Transverse colon (tissue), 3 donors: ENCODE measurements around the gene RXFP2.

ENCODE experiments used
- POLR2A ChIP-seq: fragments of 450-650 bp; IDR thresholded peaks from one replicate; pipeline ENCODE4 v1.6.1; 2016; ENCODE audit warnings: antibody characterized with exemption, mild to moderate bottlenecking, moderate library complexity
- TF ChIP-seq, protein P1 (sequence below), 5 experiments: fragments of 200-600 bp in 3 of 5; fragments of 450-650 bp in 2 of 5; sonication (generic) in 3 of 5; IDR thresholded peaks; 1 replicate in 2 of 5; 2 replicates in 3 of 5; pipeline ENCODE4 v1.5.1; 2016 to 2017; ENCODE audit warnings: antibody characterized with exemption in 5 of 5, inconsistent platforms in 3 of 5, mild to moderate bottlenecking in 2 of 5, moderate library complexity in 1 of 5

DNA sequence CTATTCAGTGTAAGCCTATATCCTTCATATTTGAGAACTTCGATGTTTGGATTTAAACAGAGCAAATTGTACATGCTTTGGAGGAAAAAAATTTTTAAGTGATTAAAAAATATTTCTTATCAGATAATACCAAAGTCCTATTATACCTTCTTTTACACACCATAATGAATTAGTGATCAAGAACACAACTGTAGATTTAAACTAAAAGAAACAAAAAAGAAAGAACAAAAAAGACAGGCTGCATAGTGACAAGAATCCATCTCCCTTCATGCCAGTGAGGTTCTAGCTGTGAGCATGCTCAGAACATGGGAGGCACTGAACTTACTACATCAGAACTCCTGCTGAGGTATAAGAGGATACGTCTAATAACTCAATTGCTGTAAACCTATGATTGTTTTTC lies at the start of gene RXFP2:
- TF ChIP-seq, protein P1, sequence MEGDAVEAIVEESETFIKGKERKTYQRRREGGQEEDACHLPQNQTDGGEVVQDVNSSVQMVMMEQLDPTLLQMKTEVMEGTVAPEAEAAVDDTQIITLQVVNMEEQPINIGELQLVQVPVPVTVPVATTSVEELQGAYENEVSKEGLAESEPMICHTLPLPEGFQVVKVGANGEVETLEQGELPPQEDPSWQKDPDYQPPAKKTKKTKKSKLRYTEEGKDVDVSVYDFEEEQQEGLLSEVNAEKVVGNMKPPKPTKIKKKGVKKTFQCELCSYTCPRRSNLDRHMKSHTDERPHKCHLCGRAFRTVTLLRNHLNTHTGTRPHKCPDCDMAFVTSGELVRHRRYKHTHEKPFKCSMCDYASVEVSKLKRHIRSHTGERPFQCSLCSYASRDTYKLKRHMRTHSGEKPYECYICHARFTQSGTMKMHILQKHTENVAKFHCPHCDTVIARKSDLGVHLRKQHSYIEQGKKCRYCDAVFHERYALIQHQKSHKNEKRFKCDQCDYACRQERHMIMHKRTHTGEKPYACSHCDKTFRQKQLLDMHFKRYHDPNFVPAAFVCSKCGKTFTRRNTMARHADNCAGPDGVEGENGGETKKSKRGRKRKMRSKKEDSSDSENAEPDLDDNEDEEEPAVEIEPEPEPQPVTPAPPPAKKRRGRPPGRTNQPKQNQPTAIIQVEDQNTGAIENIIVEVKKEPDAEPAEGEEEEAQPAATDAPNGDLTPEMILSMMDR (IDR thresholded peaks at IDR 0.05) = no peak
- no peak for TF ChIP-seq POLR2A
